ENCODE measurements around the gene EPC2. TPM values are rescaled to one million over a fixed set of nuclear protein-coding genes. Genes with fewer than 3 reads are reported as not detected.
"Not testable (repeated sequence)": the region's sequence is repeated elsewhere in the genome, so short reads cannot be mapped to it uniquely, and the experiment has no call there.

EPC2 gene
- total RNA-seq, 2 experiments from 2014 or later: 32.0 to 38.1 TPM

GRCh38 chr2:148756292-148756975, 111.9 kb downstream of the EPC2 start:
- Mint-ChIP-seq H3K36me3 (ENCODE audit: low read depth) (peaks cover 27% of the 10 kb centered on the region), H3K27ac (no peak overlapping the region)
- POLR2A ChIA-PET: no interaction called here

GRCh38 chr2:148764815-148765214, 120.3 kb downstream of the EPC2 start:
- Mint-ChIP-seq H3K4me1 (peaks cover 9% of the 10 kb centered on the region), H3K4me3 (no peak overlapping the region), H3K27me3 (no peaks in the 10 kb centered on the region), H3K36me3 (ENCODE audit: low read depth) (peaks cover 28% of the 10 kb centered on the region), H3K9me3 (no peaks in the 10 kb centered on the region), H3K27ac (no peak overlapping the region)
- CTCF ChIA-PET: no interaction called here
- DNase-seq: peak; percentile 17
- POLR2A ChIA-PET: no interaction called here

More at GRCh38 chr2:148756292-148756975, 111.9 kb downstream of the EPC2 start:
- Mint-ChIP-seq H3K9me3 (no peaks in the 10 kb centered on the region), H3K4me1 (peaks cover 2% of the 10 kb centered on the region), H3K4me3 (no peak overlapping the region), H3K27me3 (no peaks in the 10 kb centered on the region)
- CTCF ChIA-PET: interaction anchor here (1.8 kb wide), 1 partner anchor 14 kb away, joined by 4 read pairs; no protein-coding TSS in a partner anchor
- DNase-seq: no peak

- H3K27ac Mint-ChIP-seq: no peak overlapping the region
- CTCF ChIA-PET: interaction anchor here (0.6 to 1.9 kb wide), 3 partner anchors 9 to 112 kb away, joined by 3 to 4 read pairs (median 4); no protein-coding TSS in a partner anchor
Observed at GRCh38 chr2:148770047-148770446, 125.5 kb downstream of the EPC2 start.

GRCh38 chr2:148781544-148781943, 137.0 kb downstream of the EPC2 start:
- DNase-seq: no peak
- no peak overlapping the region for H3K27ac Mint-ChIP-seq
- H3K27me3 Mint-ChIP-seq: no peaks in the 10 kb centered on the region
- CTCF ChIA-PET: no interaction called here
- H3K4me3 Mint-ChIP-seq: no peak overlapping the region
- no peaks in the 10 kb centered on the region for H3K9me3 Mint-ChIP-seq
- POLR2A ChIA-PET: no interaction called here
- peaks cover 4% of the 10 kb centered on the region for H3K4me1 Mint-ChIP-seq
- H3K36me3 Mint-ChIP-seq (ENCODE audit: low read depth): peaks cover 48% of the 10 kb centered on the region

More at GRCh38 chr2:148770047-148770446, 125.5 kb downstream of the EPC2 start:
- H3K4me3 Mint-ChIP-seq: no peak overlapping the region
- H3K27me3 Mint-ChIP-seq: no peaks in the 10 kb centered on the region
- POLR2A ChIA-PET: no interaction called here
- no peaks in the 10 kb centered on the region for H3K9me3 Mint-ChIP-seq
- peaks cover 30% of the 10 kb centered on the region for H3K36me3 Mint-ChIP-seq (ENCODE audit: low read depth)
- no peak for DNase-seq
- H3K4me1 Mint-ChIP-seq: no peaks in the 10 kb centered on the region

GRCh38 chr2:148789059-148789458, 144.5 kb downstream of the EPC2 start:
- no peak overlapping the region for H3K4me3 Mint-ChIP-seq
- no peak for DNase-seq
- no peaks in the 10 kb centered on the region for H3K4me1 Mint-ChIP-seq
- ChIA-PET CTCF (interaction anchor here (0.6 to 0.9 kb wide), 3 partner anchors 25 to 228 kb away, joined by 3 to 6 read pairs (median 3); no protein-coding TSS in a partner anchor), POLR2A (no interaction called here)
- no peak overlapping the region for H3K27ac Mint-ChIP-seq
- no peaks in the 10 kb centered on the region for H3K27me3 Mint-ChIP-seq
- H3K36me3 Mint-ChIP-seq (ENCODE audit: low read depth): peaks cover 36% of the 10 kb centered on the region
- H3K9me3 Mint-ChIP-seq: no peaks in the 10 kb centered on the region

GRCh38 chr2:148790172-148790571, 145.6 kb downstream of the EPC2 start:
- H3K36me3 Mint-ChIP-seq (ENCODE audit: low read depth): peaks cover 26% of the 10 kb centered on the region
- H3K27ac Mint-ChIP-seq, H3K4me1 Mint-ChIP-seq, CTCF ChIA-PET, H3K27me3 Mint-ChIP-seq, H3K4me3 Mint-ChIP-seq, DNase-seq, H3K9me3 Mint-ChIP-seq, POLR2A ChIA-PET: not testable (repeated sequence)

GRCh38 chr2:148794558-148794957, 150.0 kb downstream of the EPC2 start:
- Mint-ChIP-seq H3K36me3 (ENCODE audit: low read depth) (peaks cover 5% of the 10 kb centered on the region), H3K4me1 (no peaks in the 10 kb centered on the region), H3K4me3 (no peak overlapping the region), H3K27ac (no peak overlapping the region), H3K27me3 (peaks cover 5% of the 10 kb centered on the region), H3K9me3 (no peaks in the 10 kb centered on the region)
- POLR2A ChIA-PET: no interaction called here
- CTCF ChIA-PET: no interaction called here
- no peak for DNase-seq

- no peak overlapping the region for H3K4me3 Mint-ChIP-seq
- DNase-seq: no peak
- ChIA-PET POLR2A (no interaction called here), CTCF (no interaction called here)
- no peaks in the 10 kb centered on the region for H3K4me1 Mint-ChIP-seq
- peaks cover 5% of the 10 kb centered on the region for H3K27me3 Mint-ChIP-seq
- no peaks in the 10 kb centered on the region for H3K36me3 Mint-ChIP-seq (ENCODE audit: low read depth)
- H3K9me3 Mint-ChIP-seq: no peaks in the 10 kb centered on the region
- no peak overlapping the region for H3K27ac Mint-ChIP-seq
Observed at GRCh38 chr2:148796735-148797512, 152.4 kb downstream of the EPC2 start.

- Mint-ChIP-seq H3K36me3 (ENCODE audit: low read depth) (no peaks in the 10 kb centered on the region), H3K27ac (no peak overlapping the region), H3K4me3 (no peak overlapping the region), H3K27me3 (peaks cover 7% of the 10 kb centered on the region), H3K9me3 (no peaks in the 10 kb centered on the region), H3K4me1 (no peaks in the 10 kb centered on the region)
- DNase-seq: no peak
- ChIA-PET CTCF (no interaction called here), POLR2A (no interaction called here)
Observed at GRCh38 chr2:148802448-148803220, 158.1 kb downstream of the EPC2 start.

- Mint-ChIP-seq H3K36me3 (ENCODE audit: low read depth) (no peaks in the 10 kb centered on the region), H3K4me3 (no peak overlapping the region)
Observed at GRCh38 chr2:148810081-148810480, 165.5 kb downstream of the EPC2 start.

GRCh38 chr2:148812306-148812705, 167.8 kb downstream of the EPC2 start:
- POLR2A ChIA-PET: no interaction called here
- peaks cover 7% of the 10 kb centered on the region for H3K4me1 Mint-ChIP-seq
- H3K36me3 Mint-ChIP-seq (ENCODE audit: low read depth): no peaks in the 10 kb centered on the region
- CTCF ChIA-PET: interaction anchor here (0.6 to 1.0 kb wide), 2 partner anchors 51 to 179 kb away, joined by 3 read pairs; no protein-coding TSS in a partner anchor
- H3K9me3 Mint-ChIP-seq: no peaks in the 10 kb centered on the region
- no peak overlapping the region for H3K4me3 Mint-ChIP-seq
- no peak for DNase-seq
- H3K27ac Mint-ChIP-seq: no peak overlapping the region
- H3K27me3 Mint-ChIP-seq: peaks cover 6% of the 10 kb centered on the region

More at GRCh38 chr2:148810081-148810480, 165.5 kb downstream of the EPC2 start:
- peaks cover 6% of the 10 kb centered on the region for H3K4me1 Mint-ChIP-seq
- no peak for DNase-seq
- peaks cover 3% of the 10 kb centered on the region for H3K27me3 Mint-ChIP-seq
- ChIA-PET CTCF (no interaction called here), POLR2A (no interaction called here)
- no peak overlapping the region for H3K27ac Mint-ChIP-seq
- H3K9me3 Mint-ChIP-seq: no peaks in the 10 kb centered on the region

GRCh38 chr2:148813603-148814065, 169.1 kb downstream of the EPC2 start:
- POLR2A ChIA-PET: no interaction called here
- peaks cover 9% of the 10 kb centered on the region for H3K27me3 Mint-ChIP-seq
- H3K4me3 Mint-ChIP-seq: no peak overlapping the region
- no peaks in the 10 kb centered on the region for H3K9me3 Mint-ChIP-seq
- DNase-seq: peak; percentile 44
- peaks cover 7% of the 10 kb centered on the region for H3K4me1 Mint-ChIP-seq
- no peak overlapping the region for H3K27ac Mint-ChIP-seq
- no peaks in the 10 kb centered on the region for H3K36me3 Mint-ChIP-seq (ENCODE audit: low read depth)
- CTCF ChIA-PET: no interaction called here
